NB4 (cell line): ENCODE data around the gene ACAA2.

Source experiments
- CTCF ChIP-seq: IDR thresholded peaks from one replicate; pipeline ENCODE4 v1.5.1; 2012; ENCODE audit warnings: low read depth, low read length
- MAX ChIP-seq: IDR thresholded peaks from 2 replicates; pipeline ENCODE4 v1.6.1; 2011; ENCODE audit warnings: low read depth, low read length
- MYC ChIP-seq: IDR thresholded peaks from 2 replicates; pipeline ENCODE4 v1.6.1; 2011; ENCODE audit warnings: low read depth, low read length
- POLR2A ChIP-seq: IDR thresholded peaks from 2 replicates; pipeline ENCODE4 v1.6.1; 2011; ENCODE audit warnings: mild to moderate bottlenecking; ENCODE audit not compliant: insufficient read length; ENCODE audit errors: extremely low read depth

- TF ChIP-seq CTCF, result no peak
- TF ChIP-seq POLR2A, result no peak
- TF ChIP-seq MAX, result no peak
- no peak for TF ChIP-seq MYC
Measured at GRCh38 chr18:49835405-49835804, 22.1 kb upstream of the ACAA2 start.
